Articular chondrocyte of knee joint (primary cell): ENCODE data around the gene COQ10B. TPM values are rescaled to one million over a fixed set of nuclear protein-coding genes. Genes with fewer than 3 reads are reported as not detected.

ENCODE experiments used
- small RNA-seq: library from RNA; depleted of rRNA; stranded (forward); fragments of <200 nt; gene quantifications from one replicate; pipeline ENCODE3, GENCODE V24; 2012
- total RNA-seq: library from RNA; depleted of rRNA; stranded (reverse); fragments of >200 nt; gene quantifications from 2 replicates; pipeline ENCODE4 v1.2.3, GENCODE V29; 2012

COQ10B gene
- total RNA-seq = 47.0 and 49.9 TPM in 2 replicates

GRCh38 chr2:197453123-197453913 is at the start of gene COQ10B:
TSS of gene COQ10B (plus strand) at chr2:197453552. CDS start at chr2:197453561, 9 bp downstream.

GRCh38 chr2:197434541-197435513 is 18.5 kb upstream of the COQ10B start, which contains the start of gene SF3B1:
TSS of gene SF3B1 (minus strand) at chr2:197435028. CDS start at chr2:197434999, 29 bp downstream.

GRCh38 chr2:197499594-197500502 is 46.5 kb downstream of the COQ10B start, which contains the start of the genes HSPD1 and HSPE1:
TSS of gene HSPD1 (minus strand) at chr2:197499840. CDS start at chr2:197498848, 992 bp downstream.
TSS of gene HSPE1 (plus strand) at chr2:197500379. CDS start at chr2:197500437, 58 bp downstream.

DNA sequence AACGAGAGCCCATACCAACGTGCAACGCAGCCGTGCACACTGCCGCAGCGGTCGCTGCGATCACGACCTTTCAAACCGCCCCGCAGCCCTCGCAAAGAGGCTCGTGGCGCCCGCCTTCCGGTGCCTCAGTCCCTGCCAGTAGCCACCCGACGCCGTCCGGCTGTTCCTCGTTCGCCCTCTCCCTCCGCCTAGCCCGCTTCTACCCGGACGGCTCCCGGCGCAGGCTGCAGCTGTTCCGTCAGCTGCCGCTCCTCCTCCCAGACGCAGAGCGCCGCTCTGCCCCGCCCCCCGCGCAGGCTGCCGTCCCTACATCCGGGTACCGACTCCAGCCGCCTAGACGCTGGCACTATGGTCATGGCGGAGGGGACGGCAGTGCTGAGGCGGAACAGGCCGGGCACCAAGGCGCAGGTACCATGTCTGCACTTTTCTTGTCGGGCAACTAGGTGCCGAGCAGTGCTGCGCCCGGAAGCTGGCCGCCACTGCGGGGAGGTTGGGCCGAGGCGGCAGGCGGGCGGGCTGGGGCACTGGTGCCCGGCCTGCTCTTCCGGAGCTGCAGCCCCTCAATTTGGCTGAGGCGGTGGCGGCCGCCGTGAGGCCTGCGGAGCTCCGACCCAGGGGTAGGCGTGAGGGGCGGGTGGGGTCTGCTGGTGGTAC is 62.5 kb downstream of the COQ10B start, which contains the start of gene MOB4:
Gene MOB4, plus strand, starts transcription at position 328 of the 654 bp plus-strand sequence. Its CDS starts 21 bp downstream, at position 349.

Small RNAs within 50 kb of the gene (small RNA-seq; reads per million reads assigned to genes)
- not detected for gene RF00394
- gene RNU6-1029P = not detected

Other genes starting within 250 kb of the COQ10B start
- gene ANKRD44, start 142.8 kb upstream of the COQ10B start, total RNA-seq = 12.4 and 16.9 TPM in 2 replicates
- gene SF3B1, start 18.5 kb upstream of the COQ10B start, total RNA-seq = 279 and 323 TPM in 2 replicates
- 147 and 150 TPM in 2 replicates for gene HSPD1, start 46.3 kb downstream of the COQ10B start, total RNA-seq
- gene HSPE1, start 46.8 kb downstream of the COQ10B start, total RNA-seq = 55.3 and 56.0 TPM in 2 replicates
- gene MOB4, start 62.5 kb downstream of the COQ10B start, total RNA-seq = 43.7 and 46.3 TPM in 2 replicates
- 23.5 and 33.0 TPM in 2 replicates for gene RFTN2, start 222.0 kb downstream of the COQ10B start, total RNA-seq